OCI-LY7 (cell line): ENCODE results near the gene DGKB. TPM values are rescaled to one million over a fixed set of nuclear protein-coding genes. Genes with fewer than 3 reads are reported as not detected.

Experiments used
- BruUV-seq: library from RNA; stranded (reverse); fragments of 400-500 nt; replicated peaks from 2 replicates; lab custom pipeline; 2021; lab: Mats Ljungman, UMichigan
- CTCF ChIA-PET: fragments of 300-600 bp; sonication (Branson Sonifier 250); formaldehyde crosslinking; loops from one replicate; lab custom pipeline; 2022; ENCODE audit warnings: antibody characterized with exemption; ENCODE audit not compliant: unreplicated experiment; lab: Charles Lee
- POLR2A ChIA-PET: fragments of 300-600 bp; sonication (Branson Sonifier 250); formaldehyde crosslinking; loops from one replicate; lab custom pipeline; 2022; ENCODE audit warnings: antibody characterized with exemption; lab: Charles Lee
- DNase-seq: peaks from one replicate; pipeline ENCODE4 v3.0.0-alpha.2; 2015; ENCODE audit warnings: low spot score
- H2AFZ ChIP-seq: fragments of 200-600 bp; sonication (generic), shearing (Covaris generic); 2 replicates; pipeline ENCODE4 v1.6.1; 2014; ENCODE audit warnings: mild to moderate bottlenecking, antibody characterized with exemption, low read length, moderate library complexity
- H3K27ac ChIP-seq: fragments of 200-600 bp; sonication (generic); 2 replicates; pipeline ENCODE4 v1.5.1; 2014; ENCODE audit warnings: mixed run types, low read depth, mild to moderate bottlenecking, moderate library complexity, low read length, inconsistent platforms; ENCODE audit not compliant: poor library complexity, severe bottlenecking
- H3K36me3 ChIP-seq: fragments of 200-600 bp; sonication (generic); 2 replicates; pipeline ENCODE4 v1.6.1; 2014; ENCODE audit warnings: mild to moderate bottlenecking, antibody characterized with exemption, low read length, moderate library complexity, mixed read lengths; ENCODE audit not compliant: insufficient read depth
- H3K4me1 ChIP-seq: fragments of 200-600 bp; sonication (generic); 2 replicates; pipeline ENCODE4 v1.5.1; 2014; ENCODE audit warnings: mild to moderate bottlenecking, low read length; ENCODE audit not compliant: insufficient read depth, poor library complexity, severe bottlenecking
- H3K4me2 ChIP-seq: fragments of 200-600 bp; sonication (generic); 2 replicates; pipeline ENCODE4 v1.6.1; 2014; ENCODE audit warnings: mild to moderate bottlenecking, low read length
- H3K4me3 ChIP-seq: fragments of 200-600 bp; sonication (generic); 2 replicates; pipeline ENCODE4 v1.5.1; 2014; ENCODE audit warnings: mild to moderate bottlenecking, low read depth, low read length; ENCODE audit not compliant: poor library complexity, severe bottlenecking
- H3K79me2 ChIP-seq: fragments of 200-600 bp; sonication (generic); 2 replicates; pipeline ENCODE4 v1.6.1; 2016; ENCODE audit warnings: low read depth, mild to moderate bottlenecking, low read length, moderate library complexity, mixed read lengths; ENCODE audit not compliant: insufficient read depth
- H3K9me2 ChIP-seq: fragments of 200-600 bp; sonication (generic); 2 replicates; pipeline ENCODE4 v1.6.1; 2016; ENCODE audit warnings: mild to moderate bottlenecking, low read length, mixed read lengths; ENCODE audit not compliant: insufficient read depth
- H3K9me3 ChIP-seq: fragments of 200-600 bp; sonication (generic); 2 replicates; pipeline ENCODE4 v1.6.1; 2014; ENCODE audit warnings: mild to moderate bottlenecking, mixed run types, low read length, mixed read lengths
- H4K20me1 ChIP-seq: fragments of 200-600 bp; sonication (generic); 2 replicates; pipeline ENCODE4 v1.6.1; 2014; ENCODE audit warnings: mild to moderate bottlenecking, antibody characterized with exemption, low read length, moderate library complexity, mixed read lengths; ENCODE audit not compliant: insufficient read depth
- CTCF ChIP-seq: fragments of 200-600 bp; sonication (generic); conservative IDR thresholded peaks from 2 replicates; pipeline ENCODE4 v1.5.1; 2014; ENCODE audit warnings: mild to moderate bottlenecking, antibody characterized with exemption, low read length, moderate library complexity, mixed read lengths
- EZH2phosphoT487 ChIP-seq: fragments of 200-600 bp; sonication (generic); IDR thresholded peaks from 2 replicates; pipeline ENCODE4 v1.6.1; 2018; ENCODE audit warnings: low read depth, borderline replicate concordance, mild to moderate bottlenecking, mixed run types, antibody characterized with exemption, low read length, moderate library complexity, mixed read lengths
- intact Hi-C: fragments of 100-400 bp; cut with micrococcal nuclease; formaldehyde crosslinking; loops from one replicate; pipeline ENCODE4 v1.10.0; 2022; ENCODE audit not compliant: unreplicated experiment
- total RNA-seq, 2 experiments: library from RNA; depleted of rRNA in 1 of 2; stranded (reverse); fragments of >200 nt in 1 of 2; shearing (Covaris generic) in 1 of 2; gene quantifications; 2 replicates each; pipeline ENCODE4 v1.2.3, GENCODE V29; 2014 to 2022

The DGKB gene
- total RNA-seq, 2 experiments from 2014 or later = not detected

- no peaks in the 10 kb centered on the region for H3K9me2 ChIP-seq
- ChIA-PET CTCF (no interaction called here), POLR2A (no interaction called here)
- H2AFZ ChIP-seq = no peak overlapping the region
- H4K20me1 ChIP-seq = no peaks in the 10 kb centered on the region
- no TSS peak for BruUV-seq
- no peaks in the 10 kb centered on the region for H3K79me2 ChIP-seq
- H3K4me3 ChIP-seq = no peak overlapping the region
- intact Hi-C loops = no loop called here
- no peaks in the 10 kb centered on the region for H3K4me1 ChIP-seq
- no peaks in the 10 kb centered on the region for H3K36me3 ChIP-seq
- no peak for TF ChIP-seq CTCF
- H3K4me2 ChIP-seq = no peak overlapping the region
- DNase-seq = no peak
- H3K27ac ChIP-seq = no peak overlapping the region
- no peaks in the 10 kb centered on the region for H3K9me3 ChIP-seq
Observed at GRCh38 chr7:14419531-14419930, 483.0 kb downstream of the DGKB start.

- intact Hi-C loops = no loop called here
- Histone ChIP-seq H3K4me3 (no peak overlapping the region), H3K4me2 (no peak overlapping the region), H3K79me2 (no peaks in the 10 kb centered on the region), H2AFZ (no peak overlapping the region), H3K4me1 (no peaks in the 10 kb centered on the region), H3K27ac (no peak overlapping the region), H4K20me1 (no peaks in the 10 kb centered on the region), H3K9me2 (no peaks in the 10 kb centered on the region), H3K36me3 (no peaks in the 10 kb centered on the region), H3K9me3 (no peaks in the 10 kb centered on the region)
- ChIA-PET POLR2A (no interaction called here), CTCF (no interaction called here)
- no TSS peak for BruUV-seq
- DNase-seq = no peak
- TF ChIP-seq CTCF = no peak
- TF ChIP-seq EZH2phosphoT487 = no peak
Observed at GRCh38 chr7:14418633-14419032, 483.9 kb downstream of the DGKB start.

- POLR2A ChIA-PET = no interaction called here
- H3K4me3 ChIP-seq = no peak overlapping the region
- no peak overlapping the region for H3K4me2 ChIP-seq
- TF ChIP-seq EZH2phosphoT487 = no peak
- TF ChIP-seq CTCF = no peak
- BruUV-seq = no TSS peak
- no peaks in the 10 kb centered on the region for H3K9me3 ChIP-seq
- H3K4me1 ChIP-seq = no peaks in the 10 kb centered on the region
- DNase-seq = no peak
- no peaks in the 10 kb centered on the region for H3K79me2 ChIP-seq
- no peaks in the 10 kb centered on the region for H3K9me2 ChIP-seq
- CTCF ChIA-PET = no interaction called here
- no peaks in the 10 kb centered on the region for H4K20me1 ChIP-seq
- H2AFZ ChIP-seq = no peak overlapping the region
- H3K27ac ChIP-seq = no peak overlapping the region
- intact Hi-C loops = no loop called here
- no peaks in the 10 kb centered on the region for H3K36me3 ChIP-seq
Observed at GRCh38 chr7:14414274-14414986, 488.1 kb downstream of the DGKB start.
